ENCODE data around the gene PLAAT5. TPM values are rescaled to one million over a fixed set of nuclear protein-coding genes. Genes with fewer than 3 reads are reported as not detected.

Gene PLAAT5
- total RNA-seq, 1 experiment from 2014 or later: not detected

- Histone ChIP-seq H4K20me1 (ENCODE audit: insufficient read depth) (no peaks in the 10 kb centered on the region), H3K4me3 (no peak overlapping the region), H3K4me1 (replicated peaks; ENCODE audit: insufficient read depth) (no peaks in the 10 kb centered on the region), H3K79me2 (ENCODE audit: low read depth) (no peaks in the 10 kb centered on the region), H3K27ac (no peak overlapping the region), H3K36me3 (ENCODE audit: low read depth) (no peaks in the 10 kb centered on the region), H3K4me2 (no peak overlapping the region), H3K9me3 (ENCODE audit: insufficient read depth, low read depth) (peaks cover 3% of the 10 kb centered on the region), H2AFZ (no peak overlapping the region), H3F3A (ENCODE audit: insufficient read depth, low read depth) (no peaks in the 10 kb centered on the region), H3K27me3 (ENCODE audit: insufficient read depth, low read depth) (no peaks in the 10 kb centered on the region), H3K9me2 (ENCODE audit: insufficient read depth) (no peaks in the 10 kb centered on the region)
- ChIA-PET CTCF (no interaction called here), POLR2A (ENCODE audit: unreplicated experiment) (no interaction called here)
- TF ChIP-seq EZH2 (IDR thresholded peaks at IDR 0.05; ENCODE audit: low read depth): no peak
- intact Hi-C loops (cut with micrococcal nuclease; ENCODE audit: unreplicated experiment): no loop called here
- DNase-seq: no peak
- no TSS peak for BruUV-seq (replicated peaks)
Observed at GRCh38 chr11:63504933-63505586, 14.1 kb upstream of the PLAAT5 start.

GRCh38 chr11:63504054-63504453 lies 13.1 kb upstream of the PLAAT5 start:
- Histone ChIP-seq H3K4me1 (replicated peaks; ENCODE audit: insufficient read depth) (no peaks in the 10 kb centered on the region), H3K27me3 (ENCODE audit: insufficient read depth, low read depth) (no peaks in the 10 kb centered on the region), H3K4me3 (no peak overlapping the region), H2AFZ (no peak overlapping the region), H3K9me2 (ENCODE audit: insufficient read depth) (no peaks in the 10 kb centered on the region), H3K4me2 (no peak overlapping the region), H3K36me3 (ENCODE audit: low read depth) (no peaks in the 10 kb centered on the region), H3F3A (ENCODE audit: insufficient read depth, low read depth) (no peaks in the 10 kb centered on the region), H4K20me1 (ENCODE audit: insufficient read depth) (no peaks in the 10 kb centered on the region), H3K9me3 (ENCODE audit: insufficient read depth, low read depth) (peaks cover 11% of the 10 kb centered on the region), H3K79me2 (ENCODE audit: low read depth) (no peaks in the 10 kb centered on the region), H3K27ac (no peak overlapping the region)
- intact Hi-C loops (cut with micrococcal nuclease; ENCODE audit: unreplicated experiment): no loop called here
- POLR2A ChIA-PET (ENCODE audit: unreplicated experiment): no interaction called here
- no peak for DNase-seq
- TF ChIP-seq CTCF (conservative IDR thresholded peaks at IDR 0.05): no peak
- no peak for TF ChIP-seq EZH2 (IDR thresholded peaks at IDR 0.05; ENCODE audit: low read depth)
- BruUV-seq (replicated peaks): no TSS peak
- CTCF ChIA-PET: interaction anchor here (0.6 kb wide), 1 partner anchor 160 kb away, joined by 8 read pairs; no protein-coding TSS in a partner anchor

GRCh38 chr11:63503492-63503891 lies 12.5 kb upstream of the PLAAT5 start:
- H3K27ac ChIP-seq: no peak overlapping the region
- no peaks in the 10 kb centered on the region for H3K79me2 ChIP-seq (ENCODE audit: low read depth)
- no peak for TF ChIP-seq CTCF (conservative IDR thresholded peaks at IDR 0.05)
- no peak for TF ChIP-seq EZH2 (IDR thresholded peaks at IDR 0.05; ENCODE audit: low read depth)
- ChIA-PET POLR2A (ENCODE audit: unreplicated experiment) (no interaction called here), CTCF (no interaction called here)
- H3K9me3 ChIP-seq (ENCODE audit: insufficient read depth, low read depth): peaks cover 14% of the 10 kb centered on the region
- no peaks in the 10 kb centered on the region for H3K36me3 ChIP-seq (ENCODE audit: low read depth)
- BruUV-seq (replicated peaks): no TSS peak
- H4K20me1 ChIP-seq (ENCODE audit: insufficient read depth): no peaks in the 10 kb centered on the region
- no peak overlapping the region for H3K4me3 ChIP-seq
- no peaks in the 10 kb centered on the region for H3K4me1 ChIP-seq (replicated peaks; ENCODE audit: insufficient read depth)
- no peak overlapping the region for H2AFZ ChIP-seq
- H3K4me2 ChIP-seq: no peak overlapping the region
- H3K9me2 ChIP-seq (ENCODE audit: insufficient read depth): no peaks in the 10 kb centered on the region
- no peaks in the 10 kb centered on the region for H3K27me3 ChIP-seq (ENCODE audit: insufficient read depth, low read depth)
- intact Hi-C loops (cut with micrococcal nuclease; ENCODE audit: unreplicated experiment): no loop called here
- no peaks in the 10 kb centered on the region for H3F3A ChIP-seq (ENCODE audit: insufficient read depth, low read depth)
- no peak for DNase-seq

Measured in PC-9 (cell line).